ENCODE data around the gene JDP2.

Gene JDP2

GRCh38 chr14:75491376-75491978, 63.7 kb downstream of the JDP2 start:
- DNase-seq = peak; percentile 7

- no peak for DNase-seq
Measured at GRCh38 chr14:75492832-75493591, 65.2 kb downstream of the JDP2 start.

- no peak for DNase-seq
Measured at GRCh38 chr14:75493592-75494087, 65.8 kb downstream of the JDP2 start.

- no peak for DNase-seq
Measured at GRCh38 chr14:75494896-75495295, 67.1 kb downstream of the JDP2 start.

GRCh38 chr14:75495399-75495798, 67.6 kb downstream of the JDP2 start:
- no peak for DNase-seq

- no peak for DNase-seq
Measured at GRCh38 chr14:75495882-75496281, 68.1 kb downstream of the JDP2 start.

GRCh38 chr14:75496755-75497154, 68.9 kb downstream of the JDP2 start:
- DNase-seq = no peak

- DNase-seq = no peak
Measured at GRCh38 chr14:75497191-75497590, 69.4 kb downstream of the JDP2 start.

GRCh38 chr14:75497701-75498100, 69.9 kb downstream of the JDP2 start:
- DNase-seq = no peak

- no peak for DNase-seq
Measured at GRCh38 chr14:75499084-75499875, 71.5 kb downstream of the JDP2 start.

- DNase-seq = no peak
Measured at GRCh38 chr14:75501080-75501479, 73.3 kb downstream of the JDP2 start.

GRCh38 chr14:75504411-75504810, 76.6 kb downstream of the JDP2 start:
- no peak for DNase-seq

GRCh38 chr14:75506930-75507329, 79.1 kb downstream of the JDP2 start:
- no peak for DNase-seq

GRCh38 chr14:75510547-75510946, 82.7 kb downstream of the JDP2 start:
- DNase-seq = no peak

- DNase-seq = no peak
Measured at GRCh38 chr14:75511201-75511600, 83.4 kb downstream of the JDP2 start.

- DNase-seq = no peak
Measured at GRCh38 chr14:75513911-75514672, 86.3 kb downstream of the JDP2 start.

GRCh38 chr14:75514673-75515628, 87.1 kb downstream of the JDP2 start:
- no peak for DNase-seq

- DNase-seq = peak; percentile 48
Measured at GRCh38 chr14:75515629-75515996, 87.8 kb downstream of the JDP2 start.

GRCh38 chr14:75518625-75519024, 90.8 kb downstream of the JDP2 start:
- DNase-seq = no peak

- DNase-seq = no peak
Measured at GRCh38 chr14:75519394-75519793, 91.6 kb downstream of the JDP2 start.

- no peak for DNase-seq
Measured at GRCh38 chr14:75519826-75520728, 92.3 kb downstream of the JDP2 start.
